Testis (tissue), 2 donors: Measurements from ENCODE around the gene TTC33.

Experiments
- CTCF ChIP-seq, 3 experiments: fragments of 450-650 bp in 2 of 3; fragments of 200-600 bp in 1 of 3; sonication (generic) in 1 of 3; IDR thresholded peaks; one replicate each; pipeline ENCODE4 v1.5.1; 2016 to 2019; ENCODE audit warnings: antibody characterized with exemption in 3 of 3, mild to moderate bottlenecking in 2 of 3, moderate library complexity in 1 of 3
- POLR2A ChIP-seq: fragments of 450-650 bp; IDR thresholded peaks from one replicate; pipeline ENCODE4 v1.6.1; 2017; ENCODE audit warnings: antibody characterized with exemption, mild to moderate bottlenecking, moderate library complexity

GRCh38 chr5:40497573-40497972, 258.2 kb downstream of the TTC33 start:
- TF ChIP-seq CTCF (IDR thresholded peaks at IDR 0.05) (no peak), POLR2A (no peak)
